DOHH2 (cell line): ENCODE data around the gene HS3ST5.

ENCODE experiments used
- EZH2phosphoT487 ChIP-seq: fragments of 200-600 bp; sonication (generic); IDR thresholded peaks from 2 replicates; pipeline ENCODE4 v1.6.1; 2017; ENCODE audit warnings: borderline replicate concordance, mild to moderate bottlenecking, antibody characterized with exemption, low read length, moderate library complexity, mixed read lengths
- TF ChIP-seq, protein P1 (sequence below): fragments of 200-600 bp; sonication (generic); IDR thresholded peaks from one replicate; pipeline ENCODE4 v1.5.1; 2014; ENCODE audit warnings: antibody characterized with exemption, mild to moderate bottlenecking, low read depth, low read length; ENCODE audit not compliant: poor library complexity, severe bottlenecking

DNA sequence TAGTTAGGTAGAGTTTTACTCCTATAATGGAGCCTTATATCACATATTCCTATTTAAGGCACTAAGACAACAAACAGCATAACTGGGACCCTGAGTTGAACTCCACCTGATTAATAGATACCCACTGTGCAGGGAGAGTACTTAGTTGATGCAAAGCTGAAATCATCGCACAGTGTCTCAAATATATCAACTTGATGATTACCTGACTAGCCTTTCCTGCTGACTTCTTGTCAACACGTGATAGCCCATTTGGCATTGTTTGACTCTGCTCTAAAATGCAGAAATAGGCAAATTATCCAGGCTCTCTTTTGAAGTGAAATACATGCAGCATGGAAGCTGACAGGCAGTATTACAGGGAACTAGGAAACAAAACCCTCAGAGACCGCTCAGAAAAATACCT, 217.2 kb downstream of the HS3ST5 start:
- TF ChIP-seq, protein P1, sequence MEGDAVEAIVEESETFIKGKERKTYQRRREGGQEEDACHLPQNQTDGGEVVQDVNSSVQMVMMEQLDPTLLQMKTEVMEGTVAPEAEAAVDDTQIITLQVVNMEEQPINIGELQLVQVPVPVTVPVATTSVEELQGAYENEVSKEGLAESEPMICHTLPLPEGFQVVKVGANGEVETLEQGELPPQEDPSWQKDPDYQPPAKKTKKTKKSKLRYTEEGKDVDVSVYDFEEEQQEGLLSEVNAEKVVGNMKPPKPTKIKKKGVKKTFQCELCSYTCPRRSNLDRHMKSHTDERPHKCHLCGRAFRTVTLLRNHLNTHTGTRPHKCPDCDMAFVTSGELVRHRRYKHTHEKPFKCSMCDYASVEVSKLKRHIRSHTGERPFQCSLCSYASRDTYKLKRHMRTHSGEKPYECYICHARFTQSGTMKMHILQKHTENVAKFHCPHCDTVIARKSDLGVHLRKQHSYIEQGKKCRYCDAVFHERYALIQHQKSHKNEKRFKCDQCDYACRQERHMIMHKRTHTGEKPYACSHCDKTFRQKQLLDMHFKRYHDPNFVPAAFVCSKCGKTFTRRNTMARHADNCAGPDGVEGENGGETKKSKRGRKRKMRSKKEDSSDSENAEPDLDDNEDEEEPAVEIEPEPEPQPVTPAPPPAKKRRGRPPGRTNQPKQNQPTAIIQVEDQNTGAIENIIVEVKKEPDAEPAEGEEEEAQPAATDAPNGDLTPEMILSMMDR, result no peak
- no peak for TF ChIP-seq EZH2phosphoT487
